ENCODE data around the gene TBC1D3G.
"Not testable (repeated sequence)": the region's sequence is repeated elsewhere in the genome, so short reads cannot be mapped to it uniquely, and the experiment has no call there.

TBC1D3G gene

DNA sequence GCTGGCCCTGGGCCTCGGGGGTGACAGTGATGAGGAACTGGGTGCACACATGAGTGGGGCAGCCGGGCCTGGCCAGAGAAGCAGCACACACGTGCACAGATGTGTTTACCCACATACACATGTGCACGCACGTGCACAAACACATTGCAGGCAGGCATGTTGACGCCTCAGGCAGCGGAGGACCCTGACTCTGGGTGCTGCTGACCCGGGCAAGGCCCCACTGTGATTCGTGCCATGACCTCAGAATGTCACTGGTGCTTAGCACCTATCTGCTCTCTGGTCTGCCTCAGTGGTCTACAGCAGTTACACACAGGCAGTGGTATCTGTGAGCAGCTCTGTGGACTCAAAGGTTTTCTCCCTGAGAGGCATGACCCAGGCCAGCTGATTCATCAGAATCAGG lies at the start of gene TBC1D3G:
TBC1D3G (plus strand) TSS at position 301 of the 400 bp plus-strand sequence. CDS start 1,528 bp downstream, outside the sequence.
- in situ Hi-C loops (cut with MboI; ENCODE audit: low sequenced_read_pairs): not testable (repeated sequence)

DNA sequence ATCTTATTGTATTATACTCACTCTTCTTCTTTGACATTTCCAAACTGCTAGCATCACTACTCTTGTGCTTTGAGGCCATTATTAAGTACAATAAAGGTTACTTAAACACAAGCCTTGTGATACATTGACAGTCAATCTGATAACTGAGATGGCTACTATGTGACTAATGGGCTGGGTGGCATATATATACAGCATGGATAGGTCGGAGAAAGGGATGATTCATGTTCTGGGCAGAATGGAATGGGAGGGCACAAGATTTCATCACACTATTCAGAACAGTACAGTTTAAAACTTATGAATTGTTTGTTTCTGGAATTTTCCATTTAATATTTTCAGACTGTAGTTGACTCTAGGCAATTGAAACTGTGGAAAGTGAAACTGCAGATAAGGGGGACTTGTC lies 40.4 kb upstream of the TBC1D3G start:
- in situ Hi-C loops (cut with MboI; ENCODE audit: low sequenced_read_pairs): not testable (repeated sequence)

GRCh38 chr17:36284219-36284618 lies 39.5 kb upstream of the TBC1D3G start:
- in situ Hi-C loops (cut with MboI; ENCODE audit: low sequenced_read_pairs): not testable (repeated sequence)

- in situ Hi-C loops (cut with MboI; ENCODE audit: low sequenced_read_pairs): not testable (repeated sequence)
Measured at GRCh38 chr17:36289965-36290612, 33.6 kb upstream of the TBC1D3G start.

DNA sequence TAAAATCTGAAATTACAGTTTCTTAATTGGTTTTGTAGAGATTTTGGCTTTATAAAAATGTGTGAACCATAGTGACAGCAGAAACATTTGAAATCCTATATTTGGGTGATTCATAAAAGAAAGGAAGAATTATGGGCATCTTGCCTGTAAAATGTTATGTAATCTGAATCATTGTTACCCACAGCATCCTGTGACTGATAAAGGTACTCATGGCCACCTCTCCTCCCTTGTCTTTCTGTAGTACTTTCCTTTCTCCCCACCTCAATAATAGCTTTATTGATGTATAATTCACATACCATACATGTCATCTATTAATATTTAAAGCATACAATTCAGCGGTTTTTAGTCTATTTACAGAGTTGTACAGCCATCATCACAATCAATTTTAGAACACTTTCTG lies 28.5 kb upstream of the TBC1D3G start:
- in situ Hi-C loops (cut with MboI; ENCODE audit: low sequenced_read_pairs): not testable (repeated sequence)

DNA sequence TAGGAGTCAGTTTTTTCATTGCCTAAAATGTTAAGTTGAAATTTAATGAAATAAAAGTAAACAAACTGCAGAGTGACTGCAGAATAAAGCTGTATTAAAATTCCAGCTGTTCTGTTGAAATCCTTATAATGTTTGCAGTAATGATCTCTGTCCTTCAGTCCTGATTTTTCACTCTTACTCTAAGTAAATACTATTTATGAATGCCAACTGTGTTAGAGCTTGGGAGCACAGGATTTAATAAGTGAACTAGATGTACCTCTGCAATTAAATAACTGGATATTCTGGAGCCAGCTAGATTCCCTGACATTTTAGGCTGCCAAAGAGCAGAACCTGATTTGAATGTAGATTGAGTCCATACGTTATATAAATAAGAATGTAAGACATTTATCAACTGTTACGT lies 7.9 kb upstream of the TBC1D3G start:
- in situ Hi-C loops (cut with MboI; ENCODE audit: low sequenced_read_pairs): not testable (repeated sequence)

- in situ Hi-C loops (cut with MboI; ENCODE audit: low sequenced_read_pairs): not testable (repeated sequence)
Measured at GRCh38 chr17:36362496-36362895, 38.8 kb downstream of the TBC1D3G start.

DNA sequence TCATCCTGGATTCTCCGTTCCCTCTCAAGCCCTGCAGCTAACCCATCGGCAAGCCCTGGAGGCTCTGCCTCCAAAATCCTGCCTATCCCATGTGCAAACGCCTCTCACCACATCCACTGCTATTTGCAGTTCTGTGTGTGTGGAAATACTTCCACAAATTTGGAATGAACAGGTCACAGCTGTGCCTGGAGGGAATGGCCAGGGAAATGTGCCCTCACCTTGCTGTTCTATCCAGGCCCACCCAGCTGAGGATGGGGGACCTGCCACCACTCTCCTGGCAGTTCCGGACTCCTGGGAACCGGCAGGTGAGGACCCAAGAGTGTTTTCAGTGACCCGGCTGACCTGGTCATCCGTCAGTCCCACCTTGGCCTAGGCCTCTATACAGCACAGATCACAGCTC lies 52.3 kb downstream of the TBC1D3G start:
- in situ Hi-C loops (cut with MboI; ENCODE audit: low sequenced_read_pairs): not testable (repeated sequence)
